IPS DF 19.7 (cell line): ENCODE data around the gene ZCCHC7.
"Not testable (repeated sequence)": the region's sequence is repeated elsewhere in the genome, so short reads cannot be mapped to it uniquely, and the experiment has no call there.

Experiments
- DNase-seq: peaks from one replicate; pipeline ENCODE4 v3.0.0-alpha.2; 2013; ENCODE audit warnings: low read depth, low spot score

ZCCHC7 gene

GRCh38 chr9:37119907-37120842 is at the start of gene ZCCHC7:
ZCCHC7 (plus strand) TSS chr9:37120574.
- peak; percentile 67 for DNase-seq

GRCh38 chr9:37074790-37075189 is 45.6 kb upstream of the ZCCHC7 start:
- not testable (repeated sequence) for DNase-seq

GRCh38 chr9:37079370-37080164 is 40.8 kb upstream of the ZCCHC7 start:
- peak; percentile 78 for DNase-seq

- not testable (repeated sequence) for DNase-seq
These were observed 40.2 kb upstream of the ZCCHC7 start for GRCh38 chr9:37080165-37080628.

GRCh38 chr9:37081507-37081906 is 38.9 kb upstream of the ZCCHC7 start:
- DNase-seq = not testable (repeated sequence)

GRCh38 chr9:37082214-37082765 is 38.1 kb upstream of the ZCCHC7 start:
- DNase-seq = no peak

GRCh38 chr9:37083654-37084053 is 36.7 kb upstream of the ZCCHC7 start:
- no peak for DNase-seq

GRCh38 chr9:37085233-37085632 is 35.1 kb upstream of the ZCCHC7 start:
- no peak for DNase-seq

GRCh38 chr9:37092714-37093295 is 27.6 kb upstream of the ZCCHC7 start:
- DNase-seq = not testable (repeated sequence)

- DNase-seq = no peak
These were observed 25.6 kb upstream of the ZCCHC7 start for GRCh38 chr9:37094751-37095150.

- DNase-seq = no peak
These were observed 23.7 kb upstream of the ZCCHC7 start for GRCh38 chr9:37096628-37097027.

- DNase-seq = no peak
These were observed 23.1 kb upstream of the ZCCHC7 start for GRCh38 chr9:37097294-37097693.

GRCh38 chr9:37100327-37100726 is 20.0 kb upstream of the ZCCHC7 start:
- no peak for DNase-seq

GRCh38 chr9:37100741-37101140 is 19.6 kb upstream of the ZCCHC7 start:
- no peak for DNase-seq

GRCh38 chr9:37102486-37102885 is 17.9 kb upstream of the ZCCHC7 start:
- DNase-seq = no peak

- no peak for DNase-seq
These were observed 16.0 kb upstream of the ZCCHC7 start for GRCh38 chr9:37104183-37104889.

- DNase-seq = no peak
These were observed 15.1 kb upstream of the ZCCHC7 start for GRCh38 chr9:37105234-37105633.

- DNase-seq = no peak
These were observed 12.7 kb upstream of the ZCCHC7 start for GRCh38 chr9:37107701-37108100.

- DNase-seq = not testable (repeated sequence)
These were observed 5.9 kb upstream of the ZCCHC7 start for GRCh38 chr9:37114442-37114841.

- DNase-seq = no peak
These were observed 2.4 kb upstream of the ZCCHC7 start for GRCh38 chr9:37117956-37118355.

GRCh38 chr9:37119360-37119759 is 1.0 kb upstream of the ZCCHC7 start:
- no peak for DNase-seq
